Peyer's patch (tissue), 4 donors: ENCODE data around the gene KCNJ13.

ENCODE experiments used
- POLR2A ChIP-seq, 2 donors: fragments of 450-650 bp; IDR thresholded peaks; one replicate each; pipeline ENCODE4 v1.5.1; 2017; ENCODE audit warnings: antibody characterized with exemption in 2 of 2, mild to moderate bottlenecking in 2 of 2, moderate library complexity in 2 of 2
- TF ChIP-seq, protein P1 (sequence below), 6 experiments: fragments of 450-650 bp in 4 of 6; fragments of 200-600 bp in 2 of 6; sonication (generic) in 1 of 6; IDR thresholded peaks; one replicate each; pipeline ENCODE4 v1.5.1; 2017 to 2019; ENCODE audit warnings: antibody characterized with exemption in 6 of 6, mild to moderate bottlenecking in 3 of 6, moderate library complexity in 1 of 6

DNA sequence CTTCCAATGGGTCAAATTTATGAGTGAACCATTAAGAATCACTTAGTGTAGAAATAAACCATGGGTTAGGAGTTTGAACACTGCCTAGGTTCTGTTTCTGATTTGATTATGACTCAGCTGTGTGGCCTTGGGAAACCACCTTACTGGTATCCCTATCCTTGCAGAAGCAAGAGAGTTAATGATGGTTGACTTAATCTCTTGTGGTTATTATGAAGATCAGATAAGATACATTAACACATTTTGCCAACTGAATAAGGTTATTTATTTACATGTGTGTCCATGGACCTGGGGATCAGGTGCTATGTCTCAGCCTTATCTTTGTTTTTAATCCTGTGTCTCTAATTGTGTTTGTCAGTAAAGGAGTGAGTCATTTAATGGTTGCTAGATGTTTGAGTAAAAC lies 5.4 kb upstream of the KCNJ13 start:
- TF ChIP-seq, protein P1, sequence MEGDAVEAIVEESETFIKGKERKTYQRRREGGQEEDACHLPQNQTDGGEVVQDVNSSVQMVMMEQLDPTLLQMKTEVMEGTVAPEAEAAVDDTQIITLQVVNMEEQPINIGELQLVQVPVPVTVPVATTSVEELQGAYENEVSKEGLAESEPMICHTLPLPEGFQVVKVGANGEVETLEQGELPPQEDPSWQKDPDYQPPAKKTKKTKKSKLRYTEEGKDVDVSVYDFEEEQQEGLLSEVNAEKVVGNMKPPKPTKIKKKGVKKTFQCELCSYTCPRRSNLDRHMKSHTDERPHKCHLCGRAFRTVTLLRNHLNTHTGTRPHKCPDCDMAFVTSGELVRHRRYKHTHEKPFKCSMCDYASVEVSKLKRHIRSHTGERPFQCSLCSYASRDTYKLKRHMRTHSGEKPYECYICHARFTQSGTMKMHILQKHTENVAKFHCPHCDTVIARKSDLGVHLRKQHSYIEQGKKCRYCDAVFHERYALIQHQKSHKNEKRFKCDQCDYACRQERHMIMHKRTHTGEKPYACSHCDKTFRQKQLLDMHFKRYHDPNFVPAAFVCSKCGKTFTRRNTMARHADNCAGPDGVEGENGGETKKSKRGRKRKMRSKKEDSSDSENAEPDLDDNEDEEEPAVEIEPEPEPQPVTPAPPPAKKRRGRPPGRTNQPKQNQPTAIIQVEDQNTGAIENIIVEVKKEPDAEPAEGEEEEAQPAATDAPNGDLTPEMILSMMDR (IDR thresholded peaks at IDR 0.05): no peak
- no peak for TF ChIP-seq POLR2A (IDR thresholded peaks at IDR 0.05)
